Esophagus muscularis mucosa (tissue), 4 donors: ENCODE data around the gene ANLN. TPM values are rescaled to one million over a fixed set of nuclear protein-coding genes. Genes with fewer than 3 reads are reported as not detected.

ENCODE experiments used
- DNase-seq: peaks from one replicate; pipeline ENCODE4 v3.0.0-alpha.2; 2017; ENCODE audit errors: extremely low spot score
- H3K27ac ChIP-seq, 4 donors: fragments of 200-600 bp; sonication (generic); replicated peaks in 1 of 4; 1 replicate in 3 of 4; 2 replicates in 1 of 4; pipeline ENCODE4 v1.5.1; 2016 to 2019; ENCODE audit warnings: mild to moderate bottlenecking in 1 of 4
- H3K27me3 ChIP-seq, 4 donors: fragments of 200-600 bp; sonication (generic); one replicate each; pipeline versions ENCODE4 v1.5.1 to v1.6.0; 2016 to 2019
- H3K36me3 ChIP-seq, 4 donors: fragments of 200-600 bp; sonication (generic); one replicate each; pipeline ENCODE4 v1.5.1; 2016 to 2019
- H3K4me1 ChIP-seq, 4 donors: fragments of 200-600 bp; sonication (generic); one replicate each; pipeline ENCODE4 v1.5.1; 2016 to 2019
- H3K4me3 ChIP-seq, 4 donors: fragments of 200-600 bp; sonication (generic); 1 replicate in 2 of 4; 2 replicates in 2 of 4; pipeline ENCODE4 v1.5.1; 2016 to 2019; ENCODE audit warnings: mild to moderate bottlenecking in 4 of 4, moderate library complexity in 1 of 4
- H3K9me3 ChIP-seq, 4 donors: fragments of 200-600 bp; sonication (generic); 1 replicate in 3 of 4; 2 replicates in 1 of 4; pipeline ENCODE4 v1.5.1; 2016 to 2019
- CTCF ChIP-seq, 3 experiments: fragments of 200-600 bp in 2 of 3; fragments of 450-650 bp in 1 of 3; sonication (generic) in 2 of 3; IDR thresholded peaks; one replicate each; pipeline ENCODE4 v1.5.1; 2017 to 2019; ENCODE audit warnings: antibody characterized with exemption in 3 of 3, mild to moderate bottlenecking in 2 of 3, moderate library complexity in 1 of 3
- EP300 ChIP-seq: sonication (generic); formaldehyde crosslinking; IDR thresholded peaks from one replicate; pipeline ENCODE4 v1.6.1; 2017; ENCODE audit warnings: antibody characterized with exemption
- POLR2A ChIP-seq: fragments of 450-650 bp; IDR thresholded peaks from one replicate; pipeline ENCODE4 v1.6.1; 2017; ENCODE audit warnings: antibody characterized with exemption, moderate library complexity, mild to moderate bottlenecking, low read depth
- POLR2AphosphoS5 ChIP-seq, 2 donors: sonication (generic); formaldehyde crosslinking; IDR thresholded peaks; one replicate each; pipeline ENCODE4 v1.6.1; 2017; ENCODE audit warnings: antibody characterized with exemption in 2 of 2
- WGBS: methylation state at CpG from one replicate; pipeline ENCODE4 v1.1.5; 2018; 5-methylcytosine and 5-hydroxymethylcytosine counted together
- intact Hi-C: fragments of 100-400 bp; cut with DNase I; formaldehyde crosslinking; loops from one replicate; pipeline ENCODE4 v1.15.1; 2023
- total RNA-seq, 4 donors: library from RNA; depleted of rRNA; stranded (reverse); fragments of >200 nt; gene quantifications; one replicate each; pipeline versions ENCODE4 v1.1.0 to v1.2.1, GENCODE V29; 2016

The ANLN gene
- total RNA-seq, 4 donors from 2014 or later = 4.1 to 11.2 (median 8.0) TPM

DNA sequence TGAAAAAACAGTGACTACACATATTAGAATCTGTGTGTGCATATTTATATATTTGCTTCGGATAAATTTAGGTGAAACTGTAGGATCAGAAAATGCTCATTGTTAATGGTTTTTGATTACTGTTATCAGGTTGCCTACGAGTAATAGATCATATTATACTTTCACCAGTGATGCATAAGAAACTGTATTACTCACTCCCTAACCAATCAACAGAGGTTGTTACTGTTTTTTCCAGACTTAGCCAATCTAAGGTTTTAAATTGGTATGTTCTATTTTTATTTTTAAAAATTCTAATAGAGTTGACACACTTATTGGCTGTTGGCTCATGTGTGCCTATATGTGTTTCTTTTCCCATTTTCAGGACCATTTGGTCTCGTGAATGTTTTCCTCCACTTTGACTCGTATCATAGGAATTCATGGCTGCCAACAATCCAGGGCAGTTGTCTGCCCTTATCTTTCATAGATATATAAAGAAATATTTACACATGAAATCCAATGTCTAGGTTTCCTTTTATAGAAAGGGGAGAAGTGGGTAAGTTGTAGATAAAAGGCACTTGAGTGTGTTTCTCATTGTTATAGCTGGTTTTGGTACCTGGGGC, 59.2 kb downstream of the ANLN start:
- Histone ChIP-seq H3K36me3 (no peaks in the 10 kb centered on the region), H3K4me3 (no peak overlapping the region), H3K4me1 (peaks cover 0 to 7% (median 0%) of the 10 kb centered on the region in 4 donors), H3K27me3 (no peaks in the 10 kb centered on the region), H3K9me3 (no peaks in the 10 kb centered on the region), H3K27ac (no peak overlapping the region)
- no peak for DNase-seq
- WGBS = 73% methylated on average over 4 of the region's 4 CpGs
- TF ChIP-seq POLR2AphosphoS5 (IDR thresholded peaks at IDR 0.05) (no peak), EP300 (no peak), CTCF (IDR thresholded peaks at IDR 0.05) (no peak), POLR2A (no peak)
- intact Hi-C loops = no loop called here

GRCh38 chr7:36449685-36450084, 60.0 kb downstream of the ANLN start:
- no peak for DNase-seq
- Histone ChIP-seq H3K9me3 (no peaks in the 10 kb centered on the region), H3K36me3 (no peaks in the 10 kb centered on the region), H3K27me3 (no peaks in the 10 kb centered on the region), H3K4me1 (peaks cover 0 to 7% (median 0%) of the 10 kb centered on the region in 4 donors), H3K27ac (no peak overlapping the region), H3K4me3 (no peak overlapping the region)
- intact Hi-C loops = no loop called here
- WGBS = 94% methylated on average over 5 of the region's 5 CpGs
- TF ChIP-seq EP300 (no peak), CTCF (IDR thresholded peaks at IDR 0.05) (no peak), POLR2A (no peak), POLR2AphosphoS5 (IDR thresholded peaks at IDR 0.05) (no peak)

- H3K4me3 ChIP-seq = no peak overlapping the region
- TF ChIP-seq POLR2AphosphoS5 (IDR thresholded peaks at IDR 0.05) (no peak), CTCF (IDR thresholded peaks at IDR 0.05) (no peak), EP300 (no peak), POLR2A (no peak)
- H3K4me1 ChIP-seq = no peaks in the 10 kb centered on the region
- no peak for DNase-seq
- H3K27ac ChIP-seq = no peak overlapping the region
- no peaks in the 10 kb centered on the region for H3K9me3 ChIP-seq
- H3K36me3 ChIP-seq = no peaks in the 10 kb centered on the region
- intact Hi-C loops = no loop called here
- no peaks in the 10 kb centered on the region for H3K27me3 ChIP-seq
Measured at GRCh38 chr7:36453769-36454168, 64.1 kb downstream of the ANLN start.

DNA sequence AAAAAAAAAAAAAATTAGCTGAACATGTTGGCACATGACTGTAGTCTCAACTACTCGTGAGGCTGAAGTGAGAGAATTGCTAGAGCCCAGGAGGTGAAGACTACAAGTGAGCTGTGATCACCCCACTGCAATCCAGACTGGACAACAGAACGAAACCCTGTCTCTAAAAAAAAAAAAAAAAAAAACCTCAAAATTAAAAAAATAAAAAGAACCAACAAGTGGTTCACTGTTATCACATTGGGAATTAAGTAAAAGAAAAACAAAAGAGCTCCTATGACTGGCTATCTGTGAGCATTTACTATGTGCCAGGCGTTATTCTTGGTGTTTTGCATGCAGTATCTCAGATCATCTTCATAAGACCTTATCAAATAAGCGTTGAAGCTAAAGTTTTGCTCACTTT, 66.0 kb downstream of the ANLN start:
- no peak overlapping the region for H3K4me3 ChIP-seq
- H3K27me3 ChIP-seq = no peaks in the 10 kb centered on the region
- intact Hi-C loops = no loop called here
- no peaks in the 10 kb centered on the region for H3K4me1 ChIP-seq
- H3K9me3 ChIP-seq = no peaks in the 10 kb centered on the region
- TF ChIP-seq EP300 = no peak
- TF ChIP-seq POLR2AphosphoS5 (IDR thresholded peaks at IDR 0.05) = no peak
- TF ChIP-seq POLR2A = no peak
- no peak for TF ChIP-seq CTCF (IDR thresholded peaks at IDR 0.05)
- no peaks in the 10 kb centered on the region for H3K36me3 ChIP-seq
- WGBS = 92% methylated on average over 4 of the region's 4 CpGs
- no peak overlapping the region for H3K27ac ChIP-seq
- no peak for DNase-seq

DNA sequence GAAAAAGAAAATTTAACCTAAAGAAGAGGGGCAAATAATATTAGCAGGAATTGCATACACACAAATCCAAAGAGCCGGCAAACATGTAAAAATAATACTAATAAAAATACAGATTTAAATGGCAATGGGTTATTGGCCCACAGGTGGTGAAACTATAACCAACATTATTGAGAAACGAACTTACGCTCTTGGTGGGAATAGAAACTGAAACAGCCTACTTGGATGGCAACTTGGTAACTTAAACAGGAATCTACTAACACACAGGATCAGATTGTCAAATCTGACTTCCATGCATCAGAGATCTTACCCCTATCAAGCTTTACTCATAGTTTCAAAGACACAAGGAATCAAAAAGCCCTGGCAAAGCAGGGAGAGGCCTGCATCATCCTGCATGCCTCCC, 66.5 kb downstream of the ANLN start:
- H3K4me3 ChIP-seq = no peak overlapping the region
- 95% methylated on average over 3 of the region's 3 CpGs for WGBS
- TF ChIP-seq POLR2AphosphoS5 (IDR thresholded peaks at IDR 0.05) = no peak
- TF ChIP-seq EP300 = no peak
- TF ChIP-seq CTCF (IDR thresholded peaks at IDR 0.05) = no peak
- no peak for TF ChIP-seq POLR2A
- DNase-seq = no peak
- intact Hi-C loops = no loop called here
- no peaks in the 10 kb centered on the region for H3K36me3 ChIP-seq
- H3K27ac ChIP-seq = no peak overlapping the region
- no peaks in the 10 kb centered on the region for H3K27me3 ChIP-seq
- H3K4me1 ChIP-seq = no peaks in the 10 kb centered on the region
- no peaks in the 10 kb centered on the region for H3K9me3 ChIP-seq
